Omental fat pad (tissue), 4 donors: ENCODE measurements around the gene SSC5D. TPM values are rescaled to one million over a fixed set of nuclear protein-coding genes. Genes with fewer than 3 reads are reported as not detected.
"Not testable (repeated sequence)": the region's sequence is repeated elsewhere in the genome, so short reads cannot be mapped to it uniquely, and the experiment has no call there.

Source experiments
- ATAC-seq: fragments of 150-250 bp; one replicate; pipeline ENCODE4 v1.9.1; 2016; ENCODE audit warnings: mild to moderate bottlenecking, moderate library complexity; ENCODE audit not compliant: low FRiP score
- DNase-seq: peaks from one replicate; pipeline ENCODE4 v3.0.0-alpha.2; 2019; ENCODE audit warnings: low spot score
- CTCF ChIP-seq, 3 donors: fragments of 450-650 bp; IDR thresholded peaks; one replicate each; pipeline ENCODE4 v1.5.1; 2016 to 2017; ENCODE audit warnings: antibody characterized with exemption in 3 of 3, mild to moderate bottlenecking in 3 of 3, moderate library complexity in 2 of 3
- total RNA-seq, 4 donors: library from RNA; depleted of rRNA; stranded (reverse); fragments of >200 nt; gene quantifications; one replicate each; pipeline ENCODE4 v1.1.0, GENCODE V29; 2016

Gene SSC5D
- total RNA-seq, 4 donors from 2014 or later = 1.6 to 6.1 (median 3.5) TPM

DNA sequence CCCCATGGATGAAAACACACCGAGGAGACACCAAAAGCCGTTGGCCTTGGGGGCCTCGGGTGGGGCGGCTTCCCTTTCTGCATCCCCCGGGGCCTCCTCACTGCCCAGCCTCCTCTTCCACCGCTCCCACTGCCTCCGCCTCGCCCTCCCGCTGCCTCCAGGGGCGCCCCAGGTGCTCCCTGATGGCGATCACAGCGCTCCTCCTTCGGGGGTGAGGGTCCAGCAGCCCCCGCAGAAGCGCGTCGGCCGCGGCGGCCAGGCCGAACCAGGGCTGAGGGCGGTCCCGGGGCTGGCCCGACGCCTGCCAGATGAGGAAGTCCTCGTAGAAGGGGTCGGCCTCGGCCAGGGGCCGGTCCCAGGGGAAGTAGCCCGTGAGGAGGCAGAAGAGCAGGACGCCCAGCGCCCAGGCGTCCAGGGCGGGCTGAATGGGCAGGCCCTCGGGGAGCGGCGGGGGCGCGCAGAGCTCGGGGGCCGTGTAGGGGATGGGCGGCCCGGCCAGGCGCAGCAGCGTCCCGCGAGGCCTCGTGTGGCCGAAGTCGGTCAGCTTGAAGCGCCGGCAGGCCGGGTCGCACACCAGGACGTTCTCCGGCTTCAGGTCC, 41.5 kb downstream of the SSC5D start:
- ATAC-seq = no peak
- no peak for DNase-seq
- no peak for TF ChIP-seq CTCF (IDR thresholded peaks at IDR 0.05)

- TF ChIP-seq CTCF (IDR thresholded peaks at IDR 0.05) = no peak
- DNase-seq (no peak), ATAC-seq (no peak)
Measured at GRCh38 chr19:55530996-55531395, 42.8 kb downstream of the SSC5D start.

GRCh38 chr19:55534280-55534679, 46.0 kb downstream of the SSC5D start:
- not testable (repeated sequence) for ATAC-seq, DNase-seq

DNA sequence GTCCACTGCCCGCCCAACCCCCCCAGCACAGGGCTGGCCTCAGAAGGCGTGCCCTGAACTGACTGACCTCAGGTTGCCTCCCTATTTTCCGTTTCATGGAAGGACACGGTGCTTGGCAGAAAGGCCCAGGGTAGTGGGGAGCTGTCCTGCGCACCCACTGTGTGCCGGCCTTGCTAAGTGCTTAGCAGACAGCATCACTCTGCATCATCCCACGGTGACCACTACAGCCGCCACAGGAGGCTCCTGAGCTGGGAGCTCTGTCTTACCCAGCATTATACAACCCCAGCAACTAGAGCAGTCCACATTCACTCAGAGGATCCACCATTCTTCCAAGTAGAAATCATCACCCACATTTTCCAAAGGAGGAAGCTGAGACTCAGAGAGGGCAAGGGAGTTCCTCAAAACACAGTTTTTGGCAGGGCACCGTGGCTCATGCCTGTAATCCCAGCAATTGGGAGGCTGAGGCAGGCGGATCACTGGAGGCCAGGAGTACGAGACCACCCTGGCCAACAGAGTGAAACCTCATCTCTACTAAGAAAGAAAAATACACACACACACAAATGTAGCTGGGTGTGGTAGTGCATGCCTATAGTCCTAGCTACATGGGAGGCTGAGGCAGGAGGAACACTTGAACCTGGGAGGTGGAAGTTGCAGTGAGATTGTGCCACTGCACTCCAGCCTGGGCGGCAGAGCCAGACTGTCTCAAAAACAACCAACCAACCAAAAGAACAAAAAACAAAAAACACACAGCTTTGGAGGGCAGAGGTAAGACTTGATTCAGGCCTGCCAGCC, 47.1 kb downstream of the SSC5D start:
- DNase-seq (no peak), ATAC-seq (no peak)
- no peak for TF ChIP-seq CTCF (IDR thresholded peaks at IDR 0.05)

DNA sequence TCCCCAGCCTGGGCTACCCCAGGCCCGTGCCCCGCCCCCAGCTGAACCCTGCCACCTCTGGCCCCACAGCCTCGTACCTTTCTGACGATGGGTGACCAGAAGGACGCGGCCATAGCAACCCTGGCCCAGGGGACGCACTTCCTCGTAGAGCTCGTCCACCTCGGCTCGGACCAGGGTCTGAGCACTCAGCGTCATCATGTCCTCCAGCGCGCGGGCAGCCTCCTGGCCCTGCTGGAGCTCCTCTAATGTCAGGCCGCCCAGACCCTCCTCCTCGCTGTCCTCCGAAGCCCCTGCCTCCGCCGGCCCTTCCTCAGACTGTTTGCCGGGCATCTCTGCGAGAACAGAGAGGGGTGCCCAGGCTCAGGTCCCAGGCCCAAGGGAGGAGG, 47.7 kb downstream of the SSC5D start:
- DNase-seq (no peak), ATAC-seq (no peak)
- no peak for TF ChIP-seq CTCF (IDR thresholded peaks at IDR 0.05)

- no peak for TF ChIP-seq CTCF (IDR thresholded peaks at IDR 0.05)
- no peak for DNase-seq
- no peak for ATAC-seq
Measured at GRCh38 chr19:55536366-55536765, 48.1 kb downstream of the SSC5D start.

DNA sequence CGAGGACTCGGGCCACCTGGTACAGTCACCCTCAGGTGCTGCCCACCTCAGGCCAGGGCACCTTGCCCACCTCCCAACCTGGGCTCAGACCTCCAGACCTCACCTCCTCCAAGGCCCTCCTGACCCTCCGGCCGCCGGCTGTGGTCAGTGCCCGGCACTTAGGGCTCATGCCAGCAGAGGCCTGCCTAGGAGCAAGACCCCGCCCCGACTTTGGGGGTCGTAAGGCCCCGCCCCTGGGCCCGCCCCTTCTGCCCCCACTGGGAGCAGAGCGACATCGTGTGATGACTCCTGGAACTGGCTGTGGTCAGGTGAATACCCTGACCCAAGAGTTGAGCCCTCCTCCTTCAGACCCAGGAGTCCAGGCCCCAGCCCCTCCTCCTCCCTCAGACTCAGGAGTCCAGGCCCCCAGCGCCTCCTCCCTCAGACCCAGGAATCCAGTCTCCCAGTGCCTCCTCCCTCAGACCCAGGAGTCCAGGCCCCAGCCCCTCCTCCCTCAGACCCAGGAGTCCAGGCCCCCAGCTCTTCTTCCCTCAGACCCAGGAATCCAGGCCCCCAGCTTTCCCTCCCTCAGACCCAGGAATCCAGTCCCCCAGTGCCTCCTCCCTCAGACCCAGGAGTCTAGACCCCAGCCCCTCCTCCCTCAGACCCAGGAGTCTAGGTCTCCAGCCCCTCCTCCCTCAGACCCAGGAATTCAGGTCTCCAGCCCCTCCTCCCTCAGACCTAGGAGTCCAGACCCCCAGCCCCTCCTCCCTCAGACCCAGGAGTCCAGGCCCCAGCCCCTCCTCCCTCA, 48.9 kb downstream of the SSC5D start, which contains the start of gene SBK2:
TSS of gene SBK2 (minus strand) at position 183 of the 790 bp plus-strand sequence. CDS start 839 bp downstream, outside the sequence.
- TF ChIP-seq CTCF (IDR thresholded peaks at IDR 0.05) = no peak
- no peak for ATAC-seq

More for the DNA sequence above, 48.9 kb downstream of the SSC5D start, which contains the start of gene SBK2:
- no peak for DNase-seq
